GM12878 (cell line): ENCODE data around the gene TOR1AIP1. TPM values are rescaled to one million over a fixed set of nuclear protein-coding genes. Genes with fewer than 3 reads are reported as not detected.

ENCODE experiments used
- BHLHE40 ChIP-seq, 2 experiments: fragments of 450-650 bp in 1 of 2; IDR thresholded peaks; 2 replicates each; pipeline ENCODE4 v1.6.1; 2011 to 2017; ENCODE audit warnings: low read depth in 2 of 2, borderline replicate concordance in 1 of 2, improper control_type of control experiment in 1 of 2, low read length in 1 of 2, mild to moderate bottlenecking in 1 of 2
- CBX5 ChIP-seq: sonication (generic); IDR thresholded peaks from 2 replicates; pipeline ENCODE4 v1.6.1; 2016; ENCODE audit warnings: low read depth, moderate library complexity, mild to moderate bottlenecking, inconsistent platforms
- CHD2 ChIP-seq: IDR thresholded peaks from 2 replicates; pipeline ENCODE4 v1.6.1; 2011; ENCODE audit warnings: low read depth, low read length, improper control_type of control experiment, borderline replicate concordance
- CREM ChIP-seq: IDR thresholded peaks from 2 replicates; pipeline ENCODE4 v1.6.1; 2014; ENCODE audit warnings: antibody characterized with exemption, low read depth
- ETV6 ChIP-seq, 2 experiments: fragments of 450-650 bp in 1 of 2; IDR thresholded peaks in 1 of 2; conservative IDR thresholded peaks in 1 of 2; 2 replicates each; pipeline ENCODE4 v1.6.1; 2014; ENCODE audit warnings: antibody characterized with exemption in 1 of 2, borderline replicate concordance in 1 of 2, low read depth in 1 of 2, mild to moderate bottlenecking in 1 of 2, moderate library complexity in 1 of 2
- GATAD2B ChIP-seq: fragments of 450-650 bp; conservative IDR thresholded peaks from 2 replicates; pipeline ENCODE4 v1.6.1; 2017; ENCODE audit warnings: low read depth, mild to moderate bottlenecking, moderate library complexity
- HDAC2 ChIP-seq: fragments of 200-600 bp; sonication (generic); IDR thresholded peaks from 2 replicates; pipeline ENCODE4 v1.6.1; 2017
- IKZF1 ChIP-seq: fragments of 450-650 bp; conservative IDR thresholded peaks from 2 replicates; pipeline ENCODE4 v1.6.1; 2017; ENCODE audit warnings: antibody characterized with exemption, mild to moderate bottlenecking
- IRF5 ChIP-seq: fragments of 450-650 bp; IDR thresholded peaks from 2 replicates; pipeline ENCODE4 v1.6.1; 2017; ENCODE audit warnings: borderline replicate concordance
- JUND ChIP-seq: IDR thresholded peaks from 2 replicates; pipeline ENCODE4 v1.6.1; 2012; ENCODE audit warnings: low read depth, mild to moderate bottlenecking, low read length, improper control_type of control experiment, moderate library complexity
- KLF5 ChIP-seq: fragments of 450-650 bp; IDR thresholded peaks from 2 replicates; pipeline ENCODE4 v1.6.1; 2014; ENCODE audit warnings: mild to moderate bottlenecking; ENCODE audit not compliant: partially characterized antibody
- MYC ChIP-seq: IDR thresholded peaks from 2 replicates; pipeline ENCODE4 v1.6.1; 2011; ENCODE audit warnings: mild to moderate bottlenecking, low read length, moderate library complexity, inconsistent platforms; ENCODE audit not compliant: insufficient read depth, insufficient replicate concordance, insufficient read length, severe bottlenecking
- NFYB ChIP-seq: IDR thresholded peaks from 2 replicates; pipeline ENCODE4 v1.6.1; 2011; ENCODE audit warnings: low read depth, mild to moderate bottlenecking, low read length, improper control_type of control experiment, moderate library complexity; ENCODE audit not compliant: insufficient read depth
- NRF1 ChIP-seq: conservative IDR thresholded peaks from 2 replicates; pipeline ENCODE4 v1.6.1; 2011; ENCODE audit warnings: mild to moderate bottlenecking, low read depth, low read length, improper control_type of control experiment
- RB1 ChIP-seq: fragments of 450-650 bp; formaldehyde crosslinking; IDR thresholded peaks from 2 replicates; pipeline ENCODE4 v1.6.1; 2017; ENCODE audit warnings: mild to moderate bottlenecking, borderline replicate concordance
- RFX5 ChIP-seq: IDR thresholded peaks from 2 replicates; pipeline ENCODE4 v1.6.1; 2011; ENCODE audit warnings: low read depth, low read length, improper control_type of control experiment
- RUNX3 ChIP-seq: IDR thresholded peaks from 2 replicates; pipeline ENCODE4 v1.6.1; 2012; ENCODE audit warnings: low read length, inconsistent platforms
- SKIL ChIP-seq: fragments of 450-650 bp; IDR thresholded peaks from 2 replicates; pipeline ENCODE4 v1.6.1; 2017; ENCODE audit warnings: mild to moderate bottlenecking, low read depth, inconsistent platforms; ENCODE audit not compliant: poor library complexity, severe bottlenecking
- SMARCA5 ChIP-seq: fragments of 450-650 bp; IDR thresholded peaks from 2 replicates; pipeline ENCODE4 v1.6.1; 2017; ENCODE audit warnings: mild to moderate bottlenecking
- TCF3 ChIP-seq: IDR thresholded peaks from 2 replicates; pipeline ENCODE4 v1.6.1; 2012; ENCODE audit warnings: low read depth, mild to moderate bottlenecking, low read length, borderline replicate concordance; ENCODE audit not compliant: insufficient read depth
- ZNF207 ChIP-seq: fragments of 450-650 bp; IDR thresholded peaks from 2 replicates; pipeline ENCODE4 v1.6.1; 2014; ENCODE audit warnings: antibody characterized with exemption, mild to moderate bottlenecking, borderline replicate concordance
- ZNF217 ChIP-seq: fragments of 450-650 bp; IDR thresholded peaks from 2 replicates; pipeline ENCODE4 v1.6.1; 2017; ENCODE audit warnings: antibody characterized with exemption, mild to moderate bottlenecking
- ZSCAN29 ChIP-seq: fragments of 450-650 bp; IDR thresholded peaks from 2 replicates; pipeline ENCODE4 v1.6.1; 2017; ENCODE audit warnings: mild to moderate bottlenecking, moderate library complexity
- polyA plus RNA-seq, 11 experiments: library from polyadenylated mRNA; depleted of rRNA in 4 of 11; unstranded in 6 of 11; stranded (reverse) in 5 of 11; fragments of >200 nt; fragmentation: Nextera tagmentation in 4 of 11; fragmentation: Illumina TruSeq in 1 of 11; extraction: Ambion mirVana in 4 of 11; extraction: Trizol in 1 of 11; gene quantifications; 1 replicate in 1 of 11; 2 replicates in 10 of 11; pipeline versions ENCODE4 v1.2.1 to v1.2.3, GENCODE V29; 2011 to 2016; ENCODE audit warnings: inconsistent platforms in 2 of 11, missing spikeins in 2 of 11, low read depth in 1 of 11
- total RNA-seq, 4 experiments: library from RNA; depleted of rRNA in 3 of 4; stranded (reverse); fragments of >200 nt in 3 of 4; fragmentation: Illumina TruSeq in 1 of 4; extraction: Trizol in 1 of 4; gene quantifications; 2 replicates each; pipeline versions ENCODE4 v1.2.1 to v1.2.3, GENCODE V29; 2013 to 2021

Gene TOR1AIP1
- total and polyA plus RNA-seq, 10 of the 15 experiments (the other 5 are each of a cell fraction or from before 2014, with no cell fraction given): 14.8 to 36.0 (median 25.8) TPM

GRCh38 chr1:179882253-179883039 lies at the start of gene TOR1AIP1 (continued):
- TF ChIP-seq ZNF217 (peak; percentile 77; the same call in 1 of the 2 replicates), IKZF1 (peak; percentile 100), KLF5 (peak; percentile 88), SKIL (peak; percentile 88), RB1 (peak; percentile 93; the same call in 1 of the 2 replicates), RUNX3 (peak; percentile 83), HDAC2 (no peak), NFYB (no peak), IRF5 (peak; percentile 47; the same call in 1 of the 2 replicates), CBX5 (peak; percentile 99), TCF3 (peak; percentile 63; the same call in 1 of the 2 replicates), MYC (peak; percentile 18), CHD2 (peak; percentile 94), NRF1 (peak; percentile 89), ETV6 (conservative IDR thresholded peaks at IDR 0.05 in 1 of 2, IDR thresholded peaks at IDR 0.05 in 1 of 2; ENCODE audit: borderline replicate concordance in 1 of 2, low read depth in 1 of 2) (peak in 1 of 2 experiments; percentile 93; a peak in 2 of 4 replicates), RFX5 (no peak; the same call in 1 of the 2 replicates), JUND (peak; percentile 71; the same call in 1 of the 2 replicates), ZSCAN29 (peak; percentile 87), BHLHE40 (IDR thresholded peaks at IDR 0.05; ENCODE audit: borderline replicate concordance in 1 of 2, low read depth in 2 of 2, low read length in 1 of 2) (peak; percentile 63 to 65), CREM (peak; percentile 98), SMARCA5 (peak; percentile 59), ZNF207 (peak; percentile 100), GATAD2B (peak; percentile 91; the same call in 1 of the 2 replicates)
